A549 (cell line): Measurements from ENCODE around the gene TBC1D22A.

ENCODE experiments used
- CTCF ChIP-seq: fragments of >200 bp; sonication (Bioruptor Twin); formaldehyde crosslinking; IDR thresholded peaks from 3 replicates; pipeline ENCODE4 v1.5.1; 2016
- NR3C1 ChIP-seq: fragments of >200 bp; sonication (Bioruptor Twin); formaldehyde crosslinking; IDR thresholded peaks from 3 replicates; pipeline ENCODE4 v1.6.1; 2017
- SREBF2 ChIP-seq: fragments of 450-650 bp; IDR thresholded peaks from 2 replicates; pipeline ENCODE4 v1.6.1; 2014; ENCODE audit warnings: mild to moderate bottlenecking, moderate library complexity
- ZSCAN20 ChIP-seq: fragments of 250-450 bp; sonication (Bioruptor Pico); IDR thresholded peaks from 2 replicates; pipeline ENCODE4 v1.8.0; 2022; ENCODE audit warnings: mild to moderate bottlenecking, moderate library complexity

DNA sequence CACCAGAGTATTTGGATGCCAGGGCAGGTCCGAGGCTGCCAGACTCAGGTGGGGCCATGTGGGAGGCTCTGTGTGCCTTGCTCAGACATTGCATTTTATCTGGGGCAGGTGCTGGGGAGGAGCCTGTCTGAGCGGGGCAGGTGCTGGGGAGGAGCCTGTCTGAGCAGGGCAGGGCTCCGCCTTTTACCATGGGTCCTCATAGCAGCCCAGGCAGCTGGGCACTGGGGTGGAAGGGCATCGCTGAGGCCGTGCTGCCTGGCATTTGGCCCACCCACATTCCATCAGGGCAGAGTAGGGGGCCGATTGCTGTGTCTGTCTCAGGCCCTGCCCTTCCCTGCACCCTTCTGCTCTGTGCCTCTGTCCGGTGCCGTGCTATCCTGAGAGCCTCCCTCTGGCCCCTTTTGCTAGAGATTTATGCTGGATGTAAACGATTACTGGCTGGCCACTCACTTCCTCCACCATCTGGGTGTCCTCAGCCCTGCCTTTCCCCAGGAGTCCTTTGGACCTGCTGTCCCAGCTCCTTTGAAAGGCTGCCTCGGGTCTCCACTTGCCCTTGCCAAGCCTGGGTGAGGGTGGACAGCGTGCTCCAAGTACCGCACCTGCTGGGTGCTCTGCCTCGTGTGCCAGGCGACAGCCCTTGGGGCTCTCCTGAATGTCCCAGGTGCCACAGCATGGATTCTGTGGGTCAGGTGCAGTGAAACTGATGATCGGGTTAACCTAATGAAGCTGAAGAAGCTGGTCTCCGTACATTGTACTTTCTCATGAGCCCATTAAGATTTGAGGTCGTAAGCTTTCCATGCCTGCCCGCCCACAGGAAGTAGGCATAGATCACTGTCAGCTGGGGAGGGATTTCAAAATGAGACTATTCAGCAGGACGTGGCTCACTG is 281.6 kb downstream of the TBC1D22A start:
- TF ChIP-seq SREBF2 (no peak), CTCF (no peak), ZSCAN20 (CRISPR knock-in tag) (no peak), NR3C1 (no peak)
